CD4-positive, alpha-beta memory T cell (primary cell): Measurements from ENCODE around the gene EME1. TPM values are rescaled to one million over a fixed set of nuclear protein-coding genes. Genes with fewer than 3 reads are reported as not detected.

ENCODE experiments used
- CTCF ChIA-PET: fragments of 350-600 bp; sonication (Branson Sonifier 250); formaldehyde crosslinking; loops from one replicate; lab custom pipeline; 2021; ENCODE audit warnings: inconsistent platforms; ENCODE audit not compliant: partially characterized antibody; lab: Charles Lee
- POLR2A ChIA-PET: fragments of 350-600 bp; sonication (Branson Sonifier 250); formaldehyde crosslinking; loops from one replicate; lab custom pipeline; 2021; ENCODE audit not compliant: partially characterized antibody; lab: Charles Lee
- DNase-seq, 5 donors: peaks; one replicate each; pipeline versions ENCODE4 v3.0.0 to v3.0.0-alpha.2; 2020 to 2022; ENCODE audit warnings: mixed read lengths in 1 of 5
- H3K27ac ChIP-seq: one replicate; pipeline ENCODE4 v1.7.0; 2013; ENCODE audit warnings: low read depth, low read length
- H3K27me3 ChIP-seq: 2 replicates; pipeline ENCODE4 v1.7.0; 2013; ENCODE audit warnings: mild to moderate bottlenecking, low read length, moderate library complexity; ENCODE audit not compliant: insufficient read depth
- H3K36me3 ChIP-seq: 2 replicates; pipeline ENCODE4 v1.7.0; 2013; ENCODE audit warnings: mild to moderate bottlenecking, low read length, moderate library complexity; ENCODE audit not compliant: insufficient read depth
- H3K4me1 ChIP-seq: 2 replicates; pipeline ENCODE4 v1.7.0; 2013; ENCODE audit warnings: mild to moderate bottlenecking, low read length, moderate library complexity; ENCODE audit not compliant: insufficient read depth
- H3K4me3 ChIP-seq, 2 donors: one replicate each; pipeline ENCODE4 v1.7.0; 2013; ENCODE audit warnings: low read length in 2 of 2, mild to moderate bottlenecking in 1 of 2
- H3K9me3 ChIP-seq, 2 donors: one replicate each; pipeline ENCODE4 v1.7.0; 2013; ENCODE audit warnings: low read length in 2 of 2, control low read depth in 1 of 2; ENCODE audit not compliant: control insufficient read depth in 1 of 2
- H3K27ac Mint-ChIP-seq, 7 donors: one replicate each; pipeline ENCODE4 v1.8.0; 2020 to 2021; ENCODE audit warnings: mixed read lengths in 7 of 7, mild to moderate bottlenecking in 6 of 7, inconsistent platforms in 3 of 7, moderate library complexity in 3 of 7
- H3K27me3 Mint-ChIP-seq, 2 donors: one replicate each; pipeline ENCODE4 v1.8.0; 2020 to 2021; ENCODE audit warnings: mixed read lengths in 2 of 2
- H3K36me3 Mint-ChIP-seq, 2 donors: one replicate each; pipeline ENCODE4 v1.8.0; 2020 to 2021; ENCODE audit warnings: mixed read lengths in 2 of 2, inconsistent platforms in 1 of 2, mild to moderate bottlenecking in 1 of 2
- H3K4me1 Mint-ChIP-seq, 4 donors: one replicate each; pipeline ENCODE4 v1.8.0; 2020 to 2021; ENCODE audit warnings: mixed read lengths in 4 of 4, mild to moderate bottlenecking in 1 of 4
- H3K4me3 Mint-ChIP-seq, 8 donors: one replicate each; pipeline ENCODE4 v1.8.0; 2020 to 2021; ENCODE audit warnings: mixed read lengths in 8 of 8, mild to moderate bottlenecking in 7 of 8, moderate library complexity in 6 of 8, inconsistent platforms in 3 of 8
- H3K9me3 Mint-ChIP-seq, 8 donors: one replicate each; pipeline ENCODE4 v1.8.0; 2020 to 2021; ENCODE audit warnings: mixed read lengths in 8 of 8, mild to moderate bottlenecking in 5 of 8, inconsistent platforms in 3 of 8, moderate library complexity in 1 of 8
- intact Hi-C: fragments of 100-400 bp; cut with micrococcal nuclease; formaldehyde crosslinking; loops from one replicate; pipeline ENCODE4 v1.15.1; 2023
- polyA plus RNA-seq, 2 donors: library from polyadenylated mRNA; unstranded; fragments of 300-500 nt; fragmentation: Illumina TruSeq; gene quantifications; one replicate each; pipeline ENCODE4 v1.2.3, GENCODE V29; 2021
- total RNA-seq, 2 experiments: library from RNA; stranded (reverse); gene quantifications; one replicate each; pipeline ENCODE4 v1.2.3, GENCODE V29; 2021

EME1 gene
- total and polyA plus RNA-seq, 4 experiments from 2014 or later = 0.13 to 0.89 (median 0.41) TPM; not detected in 1

DNA sequence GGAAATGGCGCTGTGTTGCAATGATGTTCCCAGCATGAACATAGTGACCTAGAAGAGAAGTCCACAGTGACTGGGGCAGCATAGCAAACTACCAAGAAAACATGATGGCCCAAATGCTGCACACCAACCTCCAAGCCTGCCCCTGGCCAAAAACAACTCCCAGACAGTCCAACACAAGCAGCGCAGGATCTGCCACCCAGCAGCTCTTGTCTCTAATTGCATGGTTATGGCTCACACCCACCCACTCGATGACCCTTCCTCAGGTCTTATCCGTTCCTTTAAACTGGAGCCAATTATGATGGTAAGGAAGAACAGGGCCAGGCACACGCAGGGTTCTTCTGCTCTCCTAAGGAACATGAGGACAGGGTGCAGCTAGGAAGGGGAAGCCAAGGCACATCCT, 3.0 kb upstream of the EME1 start:
- Histone ChIP-seq H3K4me3 (no peak overlapping the region), H3K36me3 (peaks cover 50% of the 10 kb centered on the region), H3K4me1 (peaks cover 16% of the 10 kb centered on the region), H3K9me3 (no peaks in the 10 kb centered on the region), H3K27ac (no peak overlapping the region), H3K27me3 (no peaks in the 10 kb centered on the region)
- DNase-seq = no peak
- H3K27me3 Mint-ChIP-seq = no peaks in the 10 kb centered on the region
- H3K27ac Mint-ChIP-seq = no peak overlapping the region
- H3K9me3 Mint-ChIP-seq = no peaks in the 10 kb centered on the region
- intact Hi-C loops = no loop called here
- peaks cover 24 to 54% of the 10 kb centered on the region in 2 donors for H3K36me3 Mint-ChIP-seq
- H3K4me1 Mint-ChIP-seq = peaks cover 15 to 29% (median 20%) of the 10 kb centered on the region in 4 donors
- peak overlapping the region in 2 of 8 donors; percentile 30 to 50 for H3K4me3 Mint-ChIP-seq
- CTCF ChIA-PET = interaction anchor here (1.8 to 5.9 kb wide), 4 partner anchors 8 to 27 kb away, joined by 4 to 52 read pairs (median 27); partner anchors contain the start of gene LRRC59
- POLR2A ChIA-PET = interaction anchor here (0.8 to 3.0 kb wide), 3 partner anchors 8 to 27 kb away, joined by 3 to 16 read pairs (median 9); partner anchors contain the start of genes LRRC59 and XYLT2

DNA sequence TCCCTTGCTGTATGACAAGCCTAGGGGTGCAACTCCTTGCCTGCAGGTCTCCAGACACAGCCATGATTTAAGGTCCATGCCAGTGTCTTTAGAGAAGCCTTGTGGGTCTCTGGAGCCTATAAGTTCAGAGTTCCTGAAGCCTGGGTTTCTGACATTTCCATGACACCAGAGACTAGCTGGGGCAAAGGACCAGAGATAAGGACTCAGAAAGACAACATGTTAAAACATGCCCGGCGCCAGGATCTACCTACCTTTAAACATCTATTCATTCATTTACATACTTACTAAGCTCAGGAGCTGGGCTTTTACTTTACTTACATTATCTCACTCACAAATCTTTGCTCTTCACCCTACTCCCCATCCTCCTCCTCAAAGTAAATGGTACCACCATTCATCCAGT, 1.5 kb upstream of the EME1 start:
- Mint-ChIP-seq H3K36me3 (peaks cover 24 to 47% of the 10 kb centered on the region in 2 donors), H3K27ac (peak overlapping the region in 5 of 7 donors; percentile 50 to 89 (median 72)), H3K4me3 (peak overlapping the region; percentile 46 to 100 (median 100)), H3K9me3 (no peaks in the 10 kb centered on the region), H3K4me1 (peaks cover 15 to 29% (median 20%) of the 10 kb centered on the region in 4 donors), H3K27me3 (no peaks in the 10 kb centered on the region)
- ChIA-PET CTCF (interaction anchor here (1.1 to 5.9 kb wide), 3 partner anchors 9 to 26 kb away, joined by 3 to 52 read pairs (median 38); partner anchors contain the start of genes LRRC59 and XYLT2), POLR2A (interaction anchor here (0.7 to 4.2 kb wide), 4 partner anchors 10 to 27 kb away, joined by 3 to 44 read pairs (median 15); partner anchors contain the start of genes LRRC59 and XYLT2)
- no peak for DNase-seq
- peaks cover 16% of the 10 kb centered on the region for H3K4me1 ChIP-seq
- intact Hi-C loops = no loop called here
- H3K4me3 ChIP-seq = no peak overlapping the region
- no peaks in the 10 kb centered on the region for H3K9me3 ChIP-seq
- peaks cover 40% of the 10 kb centered on the region for H3K36me3 ChIP-seq
- H3K27me3 ChIP-seq = no peaks in the 10 kb centered on the region
- H3K27ac ChIP-seq = no peak overlapping the region

DNA sequence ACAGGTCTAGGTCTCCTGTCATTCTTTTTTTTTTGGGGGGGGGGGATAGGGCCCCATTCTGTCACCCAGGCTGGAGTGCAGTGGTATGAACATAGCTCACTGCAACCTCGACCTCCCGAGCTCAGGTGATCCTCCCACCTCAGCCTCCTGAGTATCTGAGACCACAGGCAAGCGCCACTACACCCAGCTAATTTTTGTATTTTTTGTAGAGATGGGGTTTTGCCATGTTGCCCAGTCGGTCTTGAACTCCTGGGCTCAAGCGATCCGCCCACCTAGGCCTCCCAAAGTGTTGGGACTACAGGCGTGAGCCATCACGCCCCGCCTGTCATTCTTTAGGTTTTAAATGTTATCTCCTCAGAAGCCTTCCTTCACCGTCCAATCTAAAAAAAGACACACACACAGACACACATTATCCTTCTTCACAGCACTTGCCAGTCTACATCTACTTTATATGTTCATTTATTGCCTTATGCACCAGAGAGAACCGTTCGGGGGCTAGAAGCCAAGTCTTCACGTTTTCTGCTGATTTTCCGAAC, 739 bp upstream of the EME1 start:
- intact Hi-C loops = loop anchor here (1.0 to 2.0 kb wide), 2 partner anchors 25 to 26 kb away; partner anchors contain the start of genes LRRC59 and XYLT2
- DNase-seq = no peak
- Mint-ChIP-seq H3K4me1 (peaks cover 15 to 29% (median 20%) of the 10 kb centered on the region in 4 donors), H3K36me3 (peaks cover 24 to 42% of the 10 kb centered on the region in 2 donors), H3K9me3 (no peaks in the 10 kb centered on the region), H3K4me3 (peak overlapping the region; percentile 99 to 100 (median 100)), H3K27me3 (no peaks in the 10 kb centered on the region), H3K27ac (peak overlapping the region; percentile 95 to 100 (median 100))
- peak overlapping the region; percentile 98 for H3K27ac ChIP-seq
- ChIA-PET CTCF (interaction anchor here (1.1 to 5.9 kb wide), 3 partner anchors 10 to 26 kb away, joined by 3 to 52 read pairs (median 38); partner anchors contain the start of genes LRRC59 and XYLT2), POLR2A (interaction anchor here (0.7 to 4.2 kb wide), 7 partner anchors 8 to 26 kb away, joined by 3 to 44 read pairs (median 10); partner anchors contain the start of genes LRRC59 and XYLT2)
- H3K4me1 ChIP-seq = peaks cover 16% of the 10 kb centered on the region
- H3K9me3 ChIP-seq = no peaks in the 10 kb centered on the region
- H3K36me3 ChIP-seq = peaks cover 33% of the 10 kb centered on the region
- no peaks in the 10 kb centered on the region for H3K27me3 ChIP-seq
- peak overlapping the region; percentile 96 to 100 for H3K4me3 ChIP-seq

DNA sequence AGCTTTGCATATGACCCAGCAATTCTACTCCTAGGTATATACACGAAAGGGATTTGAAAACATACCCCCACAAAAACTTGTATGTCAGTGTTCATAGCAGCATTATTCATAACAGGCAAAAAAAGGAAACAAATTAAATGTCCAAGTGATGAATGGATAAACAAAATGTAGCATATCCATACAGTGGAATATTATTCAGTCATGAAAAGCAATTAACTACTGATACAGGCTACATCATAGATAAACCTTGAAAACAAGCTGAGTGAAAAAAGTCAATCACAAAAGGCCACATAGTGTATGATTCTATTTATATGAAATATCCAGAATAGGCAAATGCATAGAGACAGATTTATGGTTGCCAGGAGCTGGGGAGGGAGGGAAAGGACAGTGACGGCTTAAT, 676 bp downstream of the EME1 start:
- Mint-ChIP-seq H3K4me1 (peaks cover 15 to 29% (median 20%) of the 10 kb centered on the region in 4 donors), H3K4me3 (peak overlapping the region in 5 of 8 donors; percentile 29 to 100 (median 99)), H3K27ac (peak overlapping the region in 4 of 7 donors; percentile 53 to 100 (median 98)), H3K36me3 (peaks cover 12 to 28% of the 10 kb centered on the region in 2 donors), H3K9me3 (no peaks in the 10 kb centered on the region), H3K27me3 (no peaks in the 10 kb centered on the region)
- peaks cover 16% of the 10 kb centered on the region for H3K4me1 ChIP-seq
- no peak for DNase-seq
- no peaks in the 10 kb centered on the region for H3K27me3 ChIP-seq
- H3K27ac ChIP-seq = peak overlapping the region; percentile 98
- ChIA-PET CTCF (interaction anchor here (0.6 to 5.9 kb wide), 4 partner anchors 12 to 350 kb away, joined by 3 to 52 read pairs (median 20); partner anchors contain the start of gene LRRC59), POLR2A (interaction anchor here (1.0 to 4.2 kb wide), 5 partner anchors 12 to 187 kb away, joined by 3 to 44 read pairs (median 10); partner anchors contain the start of genes CACNA1G, LRRC59 and XYLT2)
- peaks cover 18% of the 10 kb centered on the region for H3K36me3 ChIP-seq
- intact Hi-C loops = loop anchor here (1.0 to 2.0 kb wide), 2 partner anchors 11 to 23 kb away; partner anchors contain the start of gene LRRC59
- no peak overlapping the region for H3K4me3 ChIP-seq
- H3K9me3 ChIP-seq = no peaks in the 10 kb centered on the region

DNA sequence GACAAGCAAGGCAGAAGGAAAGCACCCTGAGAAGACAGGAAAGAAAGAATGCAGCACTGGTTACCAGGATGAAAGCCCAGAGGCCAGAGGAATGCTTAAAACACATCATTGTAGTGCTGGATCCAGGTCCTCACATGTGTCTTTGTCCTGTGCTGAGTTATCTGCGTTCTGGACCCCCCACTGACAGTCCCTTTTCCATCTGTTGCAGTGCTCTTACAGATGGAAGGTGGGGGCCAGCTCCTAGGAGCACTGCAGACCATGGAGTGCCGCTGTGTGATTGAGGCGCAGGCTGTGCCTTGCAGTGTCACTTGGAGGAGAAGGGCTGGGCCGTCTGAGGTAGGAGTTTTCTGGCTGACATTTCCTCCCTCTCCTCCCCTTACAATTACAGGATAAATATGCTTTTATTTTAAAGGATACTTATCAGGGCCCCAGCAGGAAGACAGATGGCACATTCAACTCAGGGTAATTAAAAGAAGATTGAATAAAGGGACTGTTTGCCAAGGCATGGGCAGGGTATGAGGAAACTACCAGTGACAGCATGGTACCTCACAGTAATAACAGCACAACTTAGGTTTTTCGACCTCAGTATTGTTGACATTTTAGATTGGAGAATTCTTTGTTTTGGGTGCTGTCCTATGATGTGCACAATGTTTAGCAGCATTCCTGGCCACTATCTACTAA, 3.0 kb downstream of the EME1 start:
- DNase-seq = no peak
- Mint-ChIP-seq H3K9me3 (no peaks in the 10 kb centered on the region), H3K27ac (no peak overlapping the region), H3K27me3 (no peaks in the 10 kb centered on the region), H3K4me3 (no peak overlapping the region), H3K36me3 (peaks cover 7 to 16% of the 10 kb centered on the region in 2 donors), H3K4me1 (peaks cover 15 to 29% (median 20%) of the 10 kb centered on the region in 4 donors)
- Histone ChIP-seq H3K36me3 (no peaks in the 10 kb centered on the region), H3K27me3 (no peaks in the 10 kb centered on the region), H3K27ac (no peak overlapping the region), H3K4me1 (peaks cover 16% of the 10 kb centered on the region), H3K4me3 (no peak overlapping the region), H3K9me3 (no peaks in the 10 kb centered on the region)
- intact Hi-C loops = no loop called here
- CTCF ChIA-PET = interaction anchor here (1.4 to 5.9 kb wide), 2 partner anchors 14 kb away, joined by 7 to 38 read pairs; no protein-coding TSS in a partner anchor
- POLR2A ChIA-PET = no interaction called here

DNA sequence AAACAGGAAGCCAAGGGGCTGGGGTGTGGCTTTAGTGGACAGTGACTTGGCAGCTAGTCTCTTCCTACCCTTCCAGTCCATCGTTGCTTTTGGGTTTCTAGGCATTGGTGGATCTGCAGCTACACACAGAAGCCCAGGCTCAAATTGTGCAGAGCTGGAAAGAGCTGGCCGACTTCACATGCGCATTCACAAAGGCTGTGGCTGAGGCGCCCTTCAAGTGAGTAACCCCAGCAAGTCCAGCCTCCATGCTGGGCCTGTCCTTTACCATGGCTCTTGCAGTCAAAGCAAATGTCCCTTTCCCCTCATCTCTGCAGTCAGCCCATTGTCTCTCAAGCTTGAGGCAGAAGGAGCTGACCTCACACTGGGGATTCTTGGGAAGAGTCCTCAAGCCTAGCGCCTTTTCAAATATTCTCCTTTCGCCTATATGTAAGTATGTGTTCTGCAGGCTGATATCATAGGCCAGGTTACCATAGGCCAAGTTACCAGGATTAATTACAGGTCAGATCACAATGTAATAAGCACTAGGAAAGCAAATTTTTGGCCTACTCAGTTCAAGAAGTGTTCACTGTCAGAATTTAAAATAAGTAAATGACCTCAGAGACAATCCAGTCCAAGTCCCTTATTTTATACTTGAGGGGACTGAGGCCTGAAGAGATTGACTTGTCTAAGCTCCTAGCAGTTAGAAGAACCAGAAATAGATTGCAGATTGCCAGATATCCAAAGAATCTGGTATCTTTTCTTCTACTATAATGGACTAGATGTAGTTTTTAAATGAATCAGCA, 6.5 kb downstream of the EME1 start:
- Mint-ChIP-seq H3K4me3 (no peak overlapping the region), H3K4me1 (no peaks in the 10 kb centered on the region), H3K27ac (peak overlapping the region in 1 of 7 donors; percentile 65), H3K9me3 (no peaks in the 10 kb centered on the region), H3K27me3 (no peaks in the 10 kb centered on the region), H3K36me3 (peaks cover 24 to 37% of the 10 kb centered on the region in 2 donors)
- no peak for DNase-seq
- H3K9me3 ChIP-seq = no peaks in the 10 kb centered on the region
- H3K27ac ChIP-seq = no peak overlapping the region
- CTCF ChIA-PET = interaction anchor here (0.7 to 1.7 kb wide), 4 partner anchors 14 to 19 kb away, joined by 3 to 7 read pairs (median 4); partner anchors contain the start of gene LRRC59
- no peaks in the 10 kb centered on the region for H3K4me1 ChIP-seq
- no peak overlapping the region for H3K4me3 ChIP-seq
- H3K36me3 ChIP-seq = peaks cover 30% of the 10 kb centered on the region
- POLR2A ChIA-PET = interaction anchor here (0.9 to 1.5 kb wide), 2 partner anchors 13 to 18 kb away, joined by 3 to 6 read pairs; partner anchors contain the start of gene LRRC59
- H3K27me3 ChIP-seq = no peaks in the 10 kb centered on the region
- intact Hi-C loops = no loop called here
